ENCODE data around the gene SDK1.
"Not testable (repeated sequence)": the region's sequence is repeated elsewhere in the genome, so short reads cannot be mapped to it uniquely, and the experiment has no call there.

Gene SDK1

DNA sequence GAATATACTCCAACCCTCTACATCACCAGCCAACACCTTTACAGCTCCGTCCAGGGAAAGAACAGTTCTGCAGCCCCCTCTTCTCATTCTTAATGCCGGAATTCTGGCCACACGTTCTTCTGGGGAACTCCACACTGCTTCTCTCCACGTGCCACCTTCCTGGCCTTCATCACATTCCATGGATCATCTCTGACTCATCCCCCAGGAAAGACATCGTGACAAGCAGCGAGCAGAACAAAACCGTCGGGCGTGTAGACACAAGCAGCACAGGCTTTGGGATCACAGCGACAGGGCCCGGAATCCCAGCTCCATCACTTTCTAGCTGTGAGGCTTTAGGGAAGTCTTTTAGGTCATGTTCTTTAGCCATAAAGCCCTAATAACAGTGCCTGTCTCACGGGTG is 790.7 kb downstream of the SDK1 start:
- no peak for DNase-seq (ENCODE audit: low read depth in 2 of 3, low spot score in 2 of 3)

DNA sequence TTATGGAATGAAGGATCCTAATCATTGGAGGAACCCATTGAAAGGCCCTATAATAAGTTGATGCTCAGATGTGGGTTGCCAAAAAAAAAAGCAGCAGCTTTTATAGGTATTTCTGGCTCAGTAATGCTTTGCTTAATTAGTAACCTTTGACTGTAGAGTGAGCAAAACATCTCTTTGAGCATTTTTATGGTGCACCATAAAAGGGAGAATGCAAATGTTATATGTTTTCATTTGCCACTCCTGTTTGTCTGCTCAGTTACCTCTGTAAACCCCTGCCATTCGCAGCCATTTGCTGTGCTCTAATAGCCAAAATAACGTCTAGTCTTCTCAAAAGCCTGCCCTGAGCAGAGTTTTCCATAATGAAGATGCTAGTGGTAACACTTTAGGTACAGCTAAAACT is 792.0 kb downstream of the SDK1 start:
- DNase-seq (ENCODE audit: low read depth in 2 of 3, low spot score in 2 of 3) = no peak

GRCh38 chr7:4093483-4093882 is 792.4 kb downstream of the SDK1 start:
- no peak for DNase-seq (ENCODE audit: low read depth in 2 of 3, low spot score in 2 of 3)

GRCh38 chr7:4094158-4094557 is 793.1 kb downstream of the SDK1 start:
- not testable (repeated sequence) for DNase-seq (ENCODE audit: low read depth in 2 of 3, low spot score in 2 of 3)

DNA sequence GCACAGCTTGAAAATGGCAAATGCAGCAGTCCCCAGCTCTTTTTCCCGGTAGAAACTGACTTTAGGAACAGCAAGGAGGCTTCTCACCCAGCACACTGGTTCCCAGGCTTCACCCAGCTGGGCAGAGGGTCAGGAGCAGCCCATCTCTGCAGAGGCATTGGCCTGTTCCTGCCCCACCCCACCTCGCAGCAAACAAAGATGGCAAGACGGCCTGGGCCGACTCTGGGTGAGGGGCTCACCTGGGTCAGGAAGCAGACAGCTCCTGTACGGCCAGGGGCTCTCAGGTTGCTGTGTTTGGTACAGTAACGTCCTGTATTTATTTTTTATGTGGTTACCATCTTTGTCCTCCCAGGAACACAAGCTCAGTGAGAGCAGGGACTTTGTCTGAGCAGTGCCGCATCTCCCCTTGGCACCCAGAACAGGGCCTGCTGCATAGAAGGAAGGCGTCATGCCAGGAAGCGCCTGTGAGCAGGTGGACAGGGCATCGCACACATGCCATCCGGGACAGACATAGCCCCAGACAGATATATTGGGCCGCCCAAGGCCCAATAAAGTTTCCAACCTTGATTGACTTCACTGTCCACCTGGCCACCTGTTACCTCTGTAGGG is 796.1 kb downstream of the SDK1 start:
- DNase-seq (ENCODE audit: low read depth in 2 of 3, low spot score in 2 of 3) = no peak

DNA sequence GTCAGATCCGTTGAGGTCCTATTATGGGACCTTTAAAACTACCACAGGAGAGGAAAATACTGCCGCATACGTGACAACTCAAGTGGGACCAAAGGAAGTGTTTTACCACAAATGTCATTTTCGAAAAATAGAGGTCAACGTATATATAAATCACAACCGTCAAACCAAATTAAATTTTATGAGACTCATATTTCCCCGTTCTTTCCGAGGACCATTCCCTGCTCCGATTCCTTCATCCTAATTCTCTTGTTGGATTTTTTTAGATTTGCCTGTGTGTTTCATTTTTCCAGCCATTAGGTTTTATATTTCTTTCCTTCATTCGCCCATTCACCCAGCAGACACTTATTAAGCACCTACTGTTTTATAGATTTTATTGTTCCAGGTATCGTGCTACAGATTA is 797.1 kb downstream of the SDK1 start:
- no peak for DNase-seq (ENCODE audit: low read depth in 2 of 3, low spot score in 2 of 3)

GRCh38 chr7:4099651-4100050 is 798.6 kb downstream of the SDK1 start:
- no peak for DNase-seq (ENCODE audit: low read depth in 2 of 3, low spot score in 2 of 3)

DNA sequence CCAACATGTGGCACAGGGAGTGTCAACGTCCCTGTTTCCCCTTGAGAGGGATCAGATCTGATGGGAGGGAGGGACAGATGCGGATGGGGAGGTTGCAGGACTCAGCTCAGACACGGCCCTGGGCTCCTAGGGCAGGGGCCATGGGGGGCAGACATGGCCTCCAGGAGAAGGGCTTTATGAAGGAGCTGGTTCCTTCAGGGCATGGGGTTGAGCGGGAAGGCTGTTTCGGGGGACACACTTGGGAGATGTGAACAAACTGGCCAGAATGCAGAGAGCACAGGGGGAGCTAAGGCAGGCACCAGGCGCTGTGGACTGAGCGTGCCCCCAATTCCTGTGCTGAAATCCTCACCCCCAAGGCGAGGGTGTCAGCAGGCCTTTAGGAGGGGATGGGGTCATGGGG is 799.1 kb downstream of the SDK1 start:
- no peak for DNase-seq (ENCODE audit: low read depth in 2 of 3, low spot score in 2 of 3)

- DNase-seq (ENCODE audit: low read depth in 2 of 3, low spot score in 2 of 3) = no peak
Measured at GRCh38 chr7:4100691-4101090, 799.6 kb downstream of the SDK1 start.

DNA sequence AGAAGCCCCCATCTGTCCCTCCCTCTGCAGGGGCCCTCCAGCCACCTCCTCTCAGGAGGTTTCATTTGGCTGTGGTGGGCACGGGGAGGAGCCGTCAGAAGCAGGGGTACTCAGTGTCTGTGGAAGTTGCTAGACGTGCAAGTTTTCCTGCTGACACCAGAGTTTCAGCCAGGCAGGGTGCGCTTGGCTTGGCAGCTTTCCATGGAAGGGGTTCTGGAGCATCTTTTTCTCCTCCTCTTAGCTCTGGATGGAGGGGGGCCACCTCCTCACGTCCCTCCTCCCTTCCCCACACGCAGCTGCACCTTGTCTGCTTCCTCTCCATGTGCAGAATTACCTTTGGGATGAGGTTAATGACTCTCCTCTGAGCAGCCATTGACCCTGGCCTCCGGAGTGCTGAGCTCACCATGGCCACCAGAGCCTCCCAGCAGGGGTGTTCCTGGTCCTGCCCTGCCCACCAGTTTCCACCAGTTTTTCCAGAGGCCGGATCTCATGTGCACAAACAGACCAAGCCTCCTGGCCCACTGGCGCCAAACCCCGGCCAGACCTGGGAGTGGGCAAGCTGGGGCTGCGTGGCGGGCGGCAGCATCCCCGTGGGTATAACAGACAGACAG is 801.3 kb downstream of the SDK1 start:
- DNase-seq (ENCODE audit: low read depth in 2 of 3, low spot score in 2 of 3) = no peak

- no peak for DNase-seq (ENCODE audit: low read depth in 2 of 3, low spot score in 2 of 3)
Measured at GRCh38 chr7:4103352-4104091, 802.5 kb downstream of the SDK1 start.

- no peak for DNase-seq (ENCODE audit: low read depth in 2 of 3, low spot score in 2 of 3)
Measured at GRCh38 chr7:4107839-4108238, 806.8 kb downstream of the SDK1 start.

DNA sequence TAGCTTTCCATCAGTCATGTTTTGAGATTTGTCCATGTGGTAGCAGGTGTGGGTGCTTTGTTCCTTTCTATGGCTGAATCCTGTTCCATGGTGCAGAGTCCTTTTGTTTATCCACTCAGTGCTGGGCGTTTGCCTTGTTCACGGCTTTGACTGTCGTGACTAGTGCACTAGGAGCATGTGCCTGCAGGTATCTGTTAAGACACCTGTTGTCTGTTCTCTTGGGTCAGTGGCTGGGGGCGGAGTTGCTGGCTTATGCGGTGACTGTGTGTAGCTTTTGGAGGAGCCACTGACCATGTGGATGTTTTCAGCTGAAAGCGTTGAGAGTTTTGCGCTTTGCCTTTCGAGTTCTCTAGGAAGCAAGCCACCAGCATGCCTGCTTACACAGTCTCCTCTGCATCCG is 807.9 kb downstream of the SDK1 start:
- no peak for DNase-seq (ENCODE audit: low read depth in 2 of 3, low spot score in 2 of 3)

- no peak for DNase-seq (ENCODE audit: low read depth in 2 of 3, low spot score in 2 of 3)
Measured at GRCh38 chr7:4109481-4110110, 808.5 kb downstream of the SDK1 start.

- no peak for DNase-seq (ENCODE audit: low read depth in 2 of 3, low spot score in 2 of 3)
Measured at GRCh38 chr7:4110438-4110837, 809.4 kb downstream of the SDK1 start.

- DNase-seq (ENCODE audit: low read depth in 2 of 3, low spot score in 2 of 3) = no peak
Measured at GRCh38 chr7:4111166-4111565, 810.1 kb downstream of the SDK1 start.

DNA sequence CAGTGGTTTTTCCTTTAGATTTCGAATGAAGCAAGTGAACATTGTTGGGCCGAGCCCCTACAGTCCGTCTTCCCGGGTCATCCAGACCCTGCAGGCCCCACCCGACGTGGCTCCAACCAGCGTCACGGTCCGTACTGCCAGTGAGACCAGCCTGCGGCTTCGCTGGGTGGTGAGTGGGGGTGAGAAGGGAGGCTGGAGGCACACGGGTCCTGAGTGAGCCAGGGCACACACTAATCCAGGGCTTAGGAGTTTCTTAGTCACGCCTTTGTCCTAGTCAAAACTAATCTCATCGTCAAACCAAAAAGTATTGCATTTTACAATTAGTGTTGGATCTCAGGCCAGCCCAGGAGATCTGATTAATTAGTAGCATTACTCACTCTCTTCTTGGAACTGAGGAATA is 812.2 kb downstream of the SDK1 start:
- no peak for DNase-seq (ENCODE audit: low read depth in 2 of 3, low spot score in 2 of 3)

DNA sequence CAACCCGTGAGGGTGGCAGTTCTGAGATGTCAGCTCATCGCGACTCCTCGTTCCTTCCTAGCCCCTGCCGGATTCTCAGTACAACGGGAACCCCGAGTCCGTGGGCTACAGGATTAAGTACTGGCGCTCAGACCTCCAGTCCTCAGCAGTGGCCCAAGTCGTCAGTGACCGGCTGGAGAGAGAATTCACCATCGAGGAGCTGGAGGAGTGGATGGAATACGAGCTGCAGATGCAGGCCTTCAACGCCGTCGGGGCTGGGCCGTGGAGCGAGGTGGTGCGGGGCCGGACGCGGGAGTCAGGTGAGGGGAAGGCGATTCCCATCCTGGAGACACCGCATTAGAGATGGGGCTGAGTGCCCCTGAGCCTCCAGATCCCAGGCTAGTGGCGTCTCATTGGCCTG is 812.9 kb downstream of the SDK1 start:
- no peak for DNase-seq (ENCODE audit: low read depth in 2 of 3, low spot score in 2 of 3)

DNA sequence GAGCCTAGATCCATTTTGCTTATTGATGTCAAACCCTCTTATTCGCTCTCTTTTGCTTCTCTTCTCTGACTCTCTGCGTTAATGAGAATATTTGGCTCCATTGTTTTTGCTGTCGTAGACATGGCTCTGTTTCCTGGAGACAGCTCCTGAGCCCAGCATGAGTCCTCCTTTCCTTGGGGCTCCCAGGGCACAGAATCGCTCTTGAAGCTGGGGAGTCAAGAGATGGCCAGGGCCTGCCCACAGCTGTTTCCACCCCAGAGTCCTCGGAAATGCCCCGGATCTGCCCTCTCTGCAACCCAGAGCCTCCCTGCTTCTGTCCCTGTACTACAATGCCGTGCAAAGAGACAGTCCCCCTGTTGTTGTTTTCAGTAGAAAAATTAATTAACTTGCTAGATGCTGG is 814.4 kb downstream of the SDK1 start:
- DNase-seq (ENCODE audit: low read depth in 2 of 3, low spot score in 2 of 3) = no peak

DNA sequence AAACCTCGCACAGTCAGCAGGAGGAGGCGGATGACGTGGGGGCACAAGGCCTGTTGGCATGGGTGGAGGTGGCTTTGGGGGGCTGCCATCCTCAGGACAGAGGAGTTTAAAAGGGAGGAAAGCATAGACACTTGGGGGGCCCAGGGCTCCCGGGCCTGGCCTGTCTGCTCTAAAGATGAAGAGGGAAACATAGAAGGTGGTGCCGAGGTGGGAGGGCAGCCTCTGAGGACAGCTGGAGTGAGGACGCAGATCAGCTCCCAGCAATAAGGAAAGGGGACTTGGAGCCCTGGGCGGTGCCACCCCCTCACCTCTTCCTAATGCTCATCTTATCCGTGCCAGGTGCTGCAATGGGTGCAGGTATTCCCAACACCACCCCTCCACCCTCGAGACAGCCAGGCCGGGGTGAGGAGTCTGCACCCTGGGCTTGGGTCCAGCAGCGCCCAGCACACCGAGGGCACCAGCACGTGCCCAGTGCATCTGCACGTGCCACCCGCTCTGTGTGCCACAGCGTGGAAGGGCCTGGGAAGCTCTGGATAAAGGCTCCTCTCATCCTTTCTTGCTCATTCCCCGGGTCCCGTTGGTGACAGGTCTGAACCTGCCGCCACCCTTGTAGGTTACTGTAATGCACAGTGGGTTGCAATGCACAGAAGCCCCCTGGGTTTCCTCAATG is 815.0 kb downstream of the SDK1 start:
- no peak for DNase-seq (ENCODE audit: low read depth in 2 of 3, low spot score in 2 of 3)

DNA sequence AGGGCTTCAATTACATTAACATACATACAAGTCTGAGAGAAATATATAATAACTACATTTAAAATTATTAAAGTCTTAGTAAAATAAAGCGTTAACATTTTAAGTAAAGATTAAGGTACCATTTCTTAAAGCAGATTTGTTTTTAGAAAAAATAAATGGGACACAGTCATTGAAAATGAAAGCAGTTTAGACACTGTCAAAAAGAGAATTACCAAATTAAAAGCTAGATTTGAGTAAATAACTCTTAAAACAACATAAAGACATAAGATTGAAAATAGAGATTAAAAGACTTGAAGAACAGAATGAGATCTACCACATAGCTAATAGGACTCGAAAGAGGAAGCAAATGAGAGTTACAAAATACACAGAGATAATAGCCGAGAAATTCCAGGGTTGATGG is 818.8 kb downstream of the SDK1 start:
- no peak for DNase-seq (ENCODE audit: low read depth in 2 of 3, low spot score in 2 of 3)

- no peak for DNase-seq (ENCODE audit: low read depth in 2 of 3, low spot score in 2 of 3)
Measured at GRCh38 chr7:4123346-4123745, 822.3 kb downstream of the SDK1 start.
